Breast epithelium (tissue), 4 donors: ENCODE data around the gene ANKRD52. TPM values are rescaled to one million over a fixed set of nuclear protein-coding genes. Genes with fewer than 3 reads are reported as not detected.

ENCODE experiments used
- DNase-seq, 2 donors: peaks; one replicate each; pipeline ENCODE4 v3.0.0-alpha.2; 2019; ENCODE audit warnings: low spot score in 2 of 2
- H3K27ac ChIP-seq, 2 donors: fragments of 200-600 bp; sonication (generic) in 1 of 2; one replicate each; pipeline ENCODE4 v1.5.1; 2016 to 2019; ENCODE audit warnings: mild to moderate bottlenecking in 1 of 2
- H3K27me3 ChIP-seq, 2 donors: fragments of 200-600 bp; sonication (generic) in 1 of 2; one replicate each; pipeline versions ENCODE4 v1.5.1 to v1.6.0; 2017 to 2019; ENCODE audit warnings: control low read depth in 1 of 2, mild to moderate bottlenecking in 1 of 2
- H3K36me3 ChIP-seq: fragments of 200-600 bp; one replicate; pipeline ENCODE4 v1.5.1; 2019
- H3K4me1 ChIP-seq, 2 donors: fragments of 200-600 bp; sonication (generic); one replicate each; pipeline ENCODE4 v1.5.1; 2016 to 2019; ENCODE audit warnings: control low read depth in 1 of 2
- H3K4me3 ChIP-seq, 3 donors: fragments of 200-600 bp; sonication (generic); 1 replicate in 2 of 3; 2 replicates in 1 of 3; pipeline ENCODE4 v1.5.1; 2016 to 2019; ENCODE audit warnings: mild to moderate bottlenecking in 3 of 3, moderate library complexity in 2 of 3
- H3K9me3 ChIP-seq, 2 donors: fragments of 200-600 bp; sonication (generic) in 1 of 2; one replicate each; pipeline ENCODE4 v1.5.1; 2016 to 2019; ENCODE audit warnings: control low read depth in 1 of 2
- CTCF ChIP-seq, 3 donors: fragments of 450-650 bp; IDR thresholded peaks; one replicate each; pipeline ENCODE4 v1.5.1; 2016 to 2017; ENCODE audit warnings: antibody characterized with exemption in 3 of 3, mild to moderate bottlenecking in 3 of 3, moderate library complexity in 3 of 3
- POLR2A ChIP-seq: fragments of 450-650 bp; IDR thresholded peaks from one replicate; pipeline ENCODE4 v1.6.1; 2016; ENCODE audit warnings: antibody characterized with exemption, mild to moderate bottlenecking, moderate library complexity
- POLR2AphosphoS5 ChIP-seq, 3 donors: sonication (generic); formaldehyde crosslinking; IDR thresholded peaks; one replicate each; pipeline ENCODE4 v1.6.1; 2017; ENCODE audit warnings: antibody characterized with exemption in 3 of 3
- intact Hi-C: fragments of 100-400 bp; cut with DNase I; formaldehyde crosslinking; loops from one replicate; pipeline ENCODE4 v1.15.1; 2023; ENCODE audit warnings: low total_unique reads
- total RNA-seq, 3 donors: library from RNA; depleted of rRNA; stranded (reverse); fragments of >200 nt; gene quantifications; one replicate each; pipeline ENCODE4 v1.1.0, GENCODE V29; 2016

The ANKRD52 gene
- total RNA-seq, 3 donors from 2014 or later, result 12.8 to 18.4 (median 14.9) TPM

GRCh38 chr12:56188131-56188777 lies 69.9 kb downstream of the ANKRD52 start:
- peak overlapping the region; percentile 93 to 96 for H3K27ac ChIP-seq
- no peak for DNase-seq
- H3K4me3 ChIP-seq, result peak overlapping the region; percentile 78 to 94 (median 92)
- peaks cover 0 to 13% of the 10 kb centered on the region in 2 donors for H3K4me1 ChIP-seq
- H3K9me3 ChIP-seq, result no peaks in the 10 kb centered on the region
- H3K27me3 ChIP-seq, result no peaks in the 10 kb centered on the region
- H3K36me3 ChIP-seq, result no peaks in the 10 kb centered on the region
- intact Hi-C loops, result loop anchor here (5.0 kb wide), 1 partner anchor 61 kb away; the partner anchor contains the start of gene ESYT1
- TF ChIP-seq CTCF (IDR thresholded peaks at IDR 0.05) (no peak), POLR2A (no peak), POLR2AphosphoS5 (IDR thresholded peaks at IDR 0.05) (no peak)

Other genes starting within 250 kb of the ANKRD52 start
- gene IKZF4, start 237.3 kb downstream of the ANKRD52 start, total RNA-seq, result 1 to 10 TPM; 2.9 to 4.6 (median 4.2) TPM
- gene RPS26, start 216.5 kb downstream of the ANKRD52 start, total RNA-seq, result 1,000 to 10,000 TPM in 1 of 3 donors, 100 to 1,000 TPM in 2; 557 to 1,840 (median 572) TPM
- gene ERBB3, start 178.2 kb downstream of the ANKRD52 start, total RNA-seq, result 100 to 1,000 TPM in 2 of 3 donors, under 1 TPM in 1; 0.48 to 187 (median 119) TPM
- gene PA2G4, start 153.8 kb downstream of the ANKRD52 start, total RNA-seq, result 100 to 1,000 TPM in 2 of 3 donors, 10 to 100 TPM in 1; 94.4 to 134 (median 116) TPM
- 1,000 to 10,000 TPM; 3,675 to 5,580 (median 4,429) TPM for gene RPL41, start 141.8 kb downstream of the ANKRD52 start, total RNA-seq
- 1 to 10 TPM; 3.6 to 4.8 (median 4.7) TPM for gene ZC3H10, start 140.1 kb downstream of the ANKRD52 start, total RNA-seq
- gene ESYT1, start 130.1 kb downstream of the ANKRD52 start, total RNA-seq, result 100 to 1,000 TPM; 132 to 243 (median 146) TPM
- gene MYL6B, start 105.8 kb downstream of the ANKRD52 start, total RNA-seq, result 10 to 100 TPM; 29.6 to 52.8 (median 43.2) TPM
- 1,000 to 10,000 TPM; 1,725 to 2,481 (median 1,981) TPM for gene MYL6, start 100.0 kb downstream of the ANKRD52 start, total RNA-seq
- gene SMARCC2, start 68.9 kb downstream of the ANKRD52 start, total RNA-seq, result 100 to 1,000 TPM; 105 to 114 (median 106) TPM
- gene RNF41, start 36.5 kb downstream of the ANKRD52 start, total RNA-seq, result 10 to 100 TPM; 64.4 to 86.6 (median 81.3) TPM
- 10 to 100 TPM; 24.7 to 31.2 (median 27.5) TPM for gene NABP2, start 34.0 kb downstream of the ANKRD52 start, total RNA-seq
- gene SLC39A5, start 28.3 kb downstream of the ANKRD52 start, total RNA-seq, result under 1 TPM in 1 of 3 donors, not detected in 2; 0.98 TPM
- gene COQ10A, start 8.6 kb upstream of the ANKRD52 start, total RNA-seq, result 10 to 100 TPM; 18.7 to 23.7 (median 18.7) TPM
- gene CS, start 41.9 kb upstream of the ANKRD52 start, total RNA-seq, result 100 to 1,000 TPM in 2 of 3 donors, 10 to 100 TPM in 1; 79.2 to 132 (median 103) TPM
- 10 to 100 TPM; 69.9 to 86.1 (median 85.9) TPM for gene CNPY2, start 57.6 kb upstream of the ANKRD52 start, total RNA-seq
- 10 to 100 TPM; 44.3 to 84.4 (median 54.1) TPM for gene PAN2, start 75.6 kb upstream of the ANKRD52 start, total RNA-seq
- gene IL23A, start 80.5 kb upstream of the ANKRD52 start, total RNA-seq, result under 1 TPM in 1 of 3 donors, not detected in 2; 0.88 TPM
- gene STAT2, start 101.7 kb upstream of the ANKRD52 start, total RNA-seq, result 100 to 1,000 TPM; 198 to 207 (median 198) TPM
- not detected for gene APOF, start 104.5 kb upstream of the ANKRD52 start, total RNA-seq
- 1 to 10 TPM; 4.5 to 7.2 (median 6.7) TPM for gene TIMELESS, start 191.0 kb upstream of the ANKRD52 start, total RNA-seq
- gene MIP, start 196.3 kb upstream of the ANKRD52 start, total RNA-seq, result not detected
- 1 to 10 TPM; 2.9 to 4.8 (median 3.6) TPM for gene SPRYD4, start 210.2 kb upstream of the ANKRD52 start, total RNA-seq
- gene GLS2, start 229.8 kb upstream of the ANKRD52 start, total RNA-seq, result 1 to 10 TPM in 2 of 3 donors, under 1 TPM in 1; 0.16 to 5.1 (median 4.6) TPM